ENCODE data around the gene GAS7. TPM values are rescaled to one million over a fixed set of nuclear protein-coding genes. Genes with fewer than 3 reads are reported as not detected.
"Not testable (repeated sequence)": the region's sequence is repeated elsewhere in the genome, so short reads cannot be mapped to it uniquely, and the experiment has no call there.

GAS7 gene
- polyA plus RNA-seq, 1 donor (not counting 4 experiments of a cell fraction or from before 2014, with no cell fraction given) = 0.10 TPM

GRCh38 chr17:9924735-9925191 lies 273.6 kb downstream of the GAS7 start:
- no peaks in the 10 kb centered on the region for H3K9me1 ChIP-seq (ENCODE audit: control insufficient read depth, extremely low read depth, insufficient read depth, low read length)
- peak; percentile 43 to 85 (median 70) for TF ChIP-seq CTCF (optimal IDR thresholded peaks at IDR 0.05 in 1 of 3, IDR thresholded peaks at IDR 0.05 in 1 of 3, conservative IDR thresholded peaks at IDR 0.05 in 1 of 3; ENCODE audit: extremely low read depth in 1 of 3, insufficient read depth in 2 of 3, low read length in 3 of 3)
- TF ChIP-seq EZH2 (IDR thresholded peaks at IDR 0.05; ENCODE audit: low read length) = no peak
- H3K4me1 ChIP-seq (ENCODE audit: control insufficient read depth, extremely low read depth, insufficient read depth, low read length) = no peaks in the 10 kb centered on the region
- no peak overlapping the region for H3K4me3 ChIP-seq (ENCODE audit: control insufficient read depth in 2 of 3, extremely low read depth in 1 of 3, insufficient read depth in 2 of 3, low read depth in 1 of 3, low read length in 3 of 3)
- no peaks in the 10 kb centered on the region for H3K27me3 ChIP-seq (ENCODE audit: control insufficient read depth, extremely low read depth, insufficient read depth, low read length)
- no peak overlapping the region for H3K9ac ChIP-seq (ENCODE audit: control insufficient read depth, extremely low read depth, insufficient read depth, low read length)
- DNase-seq (ENCODE audit: low read depth, low spot score) (peak; percentile 7), FAIRE-seq (peak; percentile 92)
- H3K79me2 ChIP-seq (ENCODE audit: control insufficient read depth, insufficient read depth, low read length) = no peaks in the 10 kb centered on the region
- no peaks in the 10 kb centered on the region for H4K20me1 ChIP-seq (ENCODE audit: control insufficient read depth, extremely low read depth, insufficient read depth, low read length)
- no peaks in the 10 kb centered on the region for H3K36me3 ChIP-seq (ENCODE audit: control insufficient read depth in 2 of 2, extremely low read depth in 1 of 2, insufficient read depth in 2 of 2, low read length in 2 of 2)
- dilution Hi-C loops (cut with MboI; ENCODE audit: extremely low pct_ligation_motif_present, low sequenced_read_pairs) = no loop called here
- H3K4me2 ChIP-seq (ENCODE audit: control insufficient read depth, extremely low read depth, insufficient read depth, low read depth, low read length) = no peak overlapping the region
- peak overlapping the region; percentile 65 for H2AFZ ChIP-seq (ENCODE audit: control insufficient read depth, low read length)
- no peak overlapping the region for H3K27ac ChIP-seq (ENCODE audit: control insufficient read depth, insufficient read depth, low read length)
- H3K9me3 ChIP-seq (ENCODE audit: control insufficient read depth, low read depth, low read length) = no peaks in the 10 kb centered on the region

- Histone ChIP-seq H3K27ac (ENCODE audit: control insufficient read depth, insufficient read depth, low read length) (no peak overlapping the region), H3K4me1 (ENCODE audit: control insufficient read depth, extremely low read depth, insufficient read depth, low read length) (no peaks in the 10 kb centered on the region), H2AFZ (ENCODE audit: control insufficient read depth, low read length) (no peak overlapping the region), H3K27me3 (ENCODE audit: control insufficient read depth, extremely low read depth, insufficient read depth, low read length) (no peaks in the 10 kb centered on the region), H3K36me3 (ENCODE audit: control insufficient read depth in 2 of 2, extremely low read depth in 1 of 2, insufficient read depth in 2 of 2, low read length in 2 of 2) (no peaks in the 10 kb centered on the region), H3K4me3 (ENCODE audit: control insufficient read depth in 2 of 3, extremely low read depth in 1 of 3, insufficient read depth in 2 of 3, low read depth in 1 of 3, low read length in 3 of 3) (no peak overlapping the region), H4K20me1 (ENCODE audit: control insufficient read depth, extremely low read depth, insufficient read depth, low read length) (no peaks in the 10 kb centered on the region), H3K9me3 (ENCODE audit: control insufficient read depth, low read depth, low read length) (no peaks in the 10 kb centered on the region), H3K9ac (ENCODE audit: control insufficient read depth, extremely low read depth, insufficient read depth, low read length) (no peak overlapping the region), H3K4me2 (ENCODE audit: control insufficient read depth, extremely low read depth, insufficient read depth, low read depth, low read length) (no peak overlapping the region), H3K9me1 (ENCODE audit: control insufficient read depth, extremely low read depth, insufficient read depth, low read length) (no peaks in the 10 kb centered on the region), H3K79me2 (ENCODE audit: control insufficient read depth, insufficient read depth, low read length) (no peaks in the 10 kb centered on the region)
- dilution Hi-C loops (cut with MboI; ENCODE audit: extremely low pct_ligation_motif_present, low sequenced_read_pairs) = no loop called here
- DNase-seq (ENCODE audit: low read depth, low spot score) (no peak), FAIRE-seq (no peak)
- no peak for TF ChIP-seq CTCF (optimal IDR thresholded peaks at IDR 0.05 in 1 of 3, IDR thresholded peaks at IDR 0.05 in 1 of 3, conservative IDR thresholded peaks at IDR 0.05 in 1 of 3; ENCODE audit: extremely low read depth in 1 of 3, insufficient read depth in 2 of 3, low read length in 3 of 3)
- TF ChIP-seq EZH2 (IDR thresholded peaks at IDR 0.05; ENCODE audit: low read length) = no peak
Measured at GRCh38 chr17:9922012-9922848, 276.2 kb downstream of the GAS7 start.

GRCh38 chr17:9921216-9921615 lies 277.2 kb downstream of the GAS7 start:
- H2AFZ ChIP-seq (ENCODE audit: control insufficient read depth, low read length); H3K4me1 ChIP-seq (ENCODE audit: control insufficient read depth, extremely low read depth, insufficient read depth, low read length); H3K4me2 ChIP-seq (ENCODE audit: control insufficient read depth, extremely low read depth, insufficient read depth, low read depth, low read length); H3K27me3 ChIP-seq (ENCODE audit: control insufficient read depth, extremely low read depth, insufficient read depth, low read length); H3K79me2 ChIP-seq (ENCODE audit: control insufficient read depth, insufficient read depth, low read length); FAIRE-seq; dilution Hi-C loops (cut with MboI; ENCODE audit: extremely low pct_ligation_motif_present, low sequenced_read_pairs); H3K9me1 ChIP-seq (ENCODE audit: control insufficient read depth, extremely low read depth, insufficient read depth, low read length); H3K36me3 ChIP-seq (ENCODE audit: control insufficient read depth in 2 of 2, extremely low read depth in 1 of 2, insufficient read depth in 2 of 2, low read length in 2 of 2); H3K27ac ChIP-seq (ENCODE audit: control insufficient read depth, insufficient read depth, low read length); H3K9me3 ChIP-seq (ENCODE audit: control insufficient read depth, low read depth, low read length); H4K20me1 ChIP-seq (ENCODE audit: control insufficient read depth, extremely low read depth, insufficient read depth, low read length); H3K4me3 ChIP-seq (ENCODE audit: control insufficient read depth in 2 of 3, extremely low read depth in 1 of 3, insufficient read depth in 2 of 3, low read depth in 1 of 3, low read length in 3 of 3); DNase-seq (ENCODE audit: low read depth, low spot score); H3K9ac ChIP-seq (ENCODE audit: control insufficient read depth, extremely low read depth, insufficient read depth, low read length): not testable (repeated sequence)

Data from keratinocyte (primary cell).